HEK293T (cell line): ENCODE data around the gene FBLN1.

Experiments
- BHLHE40 ChIP-seq: fragments of 450-650 bp; IDR thresholded peaks from 2 replicates; pipeline ENCODE4 v1.6.1; 2016; ENCODE audit warnings: mild to moderate bottlenecking, moderate library complexity, borderline replicate concordance
- FOXM1 ChIP-seq: fragments of 450-650 bp; IDR thresholded peaks from 2 replicates; pipeline ENCODE4 v1.6.1; 2017; ENCODE audit warnings: mild to moderate bottlenecking, borderline replicate concordance
- NFRKB ChIP-seq: fragments of 450-650 bp; IDR thresholded peaks from 2 replicates; pipeline ENCODE4 v1.6.1; 2016; ENCODE audit warnings: mild to moderate bottlenecking, moderate library complexity
- SP1 ChIP-seq: fragments of 450-650 bp; IDR thresholded peaks from 2 replicates; pipeline ENCODE4 v1.6.1; 2017
- SUZ12 ChIP-seq: fragments of 450-650 bp; IDR thresholded peaks from 2 replicates; pipeline ENCODE4 v1.6.1; 2016; ENCODE audit warnings: mild to moderate bottlenecking
- TARDBP ChIP-seq: fragments of 450-650 bp; IDR thresholded peaks from 2 replicates; pipeline ENCODE4 v1.6.1; 2016

DNA sequence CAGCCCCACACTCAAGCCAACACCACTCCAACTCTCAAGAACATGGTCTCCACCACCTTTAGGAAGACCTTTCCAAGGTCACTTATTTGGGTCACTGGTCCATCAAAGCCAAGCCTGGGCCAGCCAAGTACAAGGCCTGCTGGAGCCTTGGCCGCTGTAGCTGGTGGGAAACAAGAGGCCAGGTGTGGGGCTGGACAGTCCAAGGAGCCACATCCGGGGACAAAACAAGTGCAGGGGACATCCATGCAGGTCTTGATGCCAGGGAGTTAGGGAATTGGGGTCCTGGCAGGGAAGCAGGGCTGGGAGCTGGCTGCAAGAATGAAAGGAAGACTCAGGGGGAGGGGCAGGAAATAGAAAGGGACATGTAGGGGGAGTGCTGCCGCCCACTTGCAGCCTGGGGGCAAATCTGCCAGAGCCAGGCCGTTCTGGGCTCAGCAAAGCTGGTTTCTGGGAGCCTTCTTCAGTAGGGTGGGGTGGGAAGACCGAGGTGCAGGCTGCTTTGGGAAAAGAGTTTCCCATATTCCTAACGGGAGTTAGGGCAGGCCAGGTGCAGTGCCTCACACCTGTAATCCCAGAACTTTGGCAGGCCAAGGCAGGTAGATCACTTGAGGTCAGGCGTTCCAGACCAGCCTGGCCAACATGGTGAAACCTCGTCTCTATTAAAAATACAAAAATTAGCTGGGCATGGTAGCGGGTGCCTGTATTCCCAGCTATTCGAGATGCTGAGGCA, 99.5 kb downstream of the FBLN1 start:
- TF ChIP-seq NFRKB (no peak), BHLHE40 (no peak), TARDBP (no peak), SUZ12 (no peak), SP1 (no peak), FOXM1 (no peak)
